Left ventricle myocardium inferior (tissue), 1 donor: Measurements from ENCODE around the gene PIGN. TPM values are rescaled to one million over a fixed set of nuclear protein-coding genes. Genes with fewer than 3 reads are reported as not detected.

ENCODE experiments used
- DNase-seq: peaks from one replicate; pipeline ENCODE4 v3.0.0-alpha.2; 2020
- H3K27ac ChIP-seq: fragments of 200-600 bp; replicated peaks from 2 replicates; pipeline ENCODE4 v1.8.0; 2021
- H3K27me3 ChIP-seq: fragments of 200-600 bp; 2 replicates; pipeline ENCODE4 v1.8.0; 2021; ENCODE audit warnings: low read depth
- H3K36me3 ChIP-seq: fragments of 200-600 bp; 2 replicates; pipeline ENCODE4 v1.8.0; 2021
- H3K4me1 ChIP-seq: fragments of 200-600 bp; 2 replicates; pipeline ENCODE4 v1.8.0; 2021
- H3K4me3 ChIP-seq: fragments of 200-600 bp; 2 replicates; pipeline ENCODE4 v1.8.0; 2021; ENCODE audit warnings: mild to moderate bottlenecking, moderate library complexity
- H3K9me3 ChIP-seq: fragments of 200-600 bp; replicated peaks from 2 replicates; pipeline ENCODE4 v1.8.0; 2021
- intact Hi-C: fragments of 100-400 bp; cut with micrococcal nuclease; formaldehyde crosslinking; loops from one replicate; pipeline ENCODE4 v1.11.0; 2022
- total RNA-seq: library from RNA; stranded (reverse); fragmentation: NEBNext Ultra II Directional; extraction: Animal tissue kit (Norgen Biotek cat#: 25700); gene quantifications from one replicate; pipeline ENCODE4 v1.2.1, GENCODE V29; 2021
- TF ChIP-seq, protein P1 (sequence below): fragments of 200-600 bp; IDR thresholded peaks from 2 replicates; pipeline ENCODE4 v1.8.0; 2021; ENCODE audit warnings: antibody characterized with exemption, mild to moderate bottlenecking, borderline replicate concordance
- donor health status: DM: no; HTN: yes; CAD: no; lungs with severe emphysema.

PIGN gene
- total RNA-seq, 1 donor from 2014 or later, result 19.7 TPM

DNA sequence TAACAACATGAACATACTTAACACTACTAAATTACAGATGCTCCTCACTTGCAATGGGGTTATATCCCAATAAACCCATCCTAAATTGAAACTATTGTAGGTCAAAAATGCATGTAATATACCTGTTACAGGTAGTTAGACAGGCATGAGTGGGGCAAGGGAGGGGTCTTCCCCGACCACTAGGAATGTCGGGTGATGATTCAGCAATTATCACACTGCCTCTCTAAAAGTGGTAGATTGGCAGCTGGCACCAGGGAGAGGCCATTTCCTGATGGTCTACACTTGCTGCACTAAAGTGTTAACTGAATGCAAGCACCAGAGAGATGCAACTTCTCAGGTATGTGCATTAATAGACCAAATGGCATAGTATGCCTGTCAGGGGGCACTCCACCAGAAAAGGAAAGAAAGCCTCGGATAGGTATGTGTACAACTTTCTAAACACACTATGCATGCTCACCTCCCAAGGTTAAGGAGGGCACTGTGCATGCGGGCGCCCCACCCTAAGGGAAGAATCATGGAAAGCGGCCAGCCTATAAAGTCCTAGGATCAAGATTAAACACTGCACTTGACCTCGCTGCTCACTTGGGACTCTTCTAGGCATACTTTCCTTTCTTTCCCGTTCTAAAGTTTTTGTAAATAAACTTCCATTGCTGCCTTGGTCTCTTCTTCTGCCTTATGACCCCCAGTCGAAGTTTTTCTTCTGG lies 35.6 kb downstream of the PIGN start:
- intact Hi-C loops, result no loop called here
- Histone ChIP-seq H3K4me3 (no peak overlapping the region), H3K9me3 (no peaks in the 10 kb centered on the region), H3K36me3 (peaks cover 12% of the 10 kb centered on the region), H3K27ac (no peak overlapping the region), H3K27me3 (no peaks in the 10 kb centered on the region), H3K4me1 (no peaks in the 10 kb centered on the region)
- TF ChIP-seq, protein P1, sequence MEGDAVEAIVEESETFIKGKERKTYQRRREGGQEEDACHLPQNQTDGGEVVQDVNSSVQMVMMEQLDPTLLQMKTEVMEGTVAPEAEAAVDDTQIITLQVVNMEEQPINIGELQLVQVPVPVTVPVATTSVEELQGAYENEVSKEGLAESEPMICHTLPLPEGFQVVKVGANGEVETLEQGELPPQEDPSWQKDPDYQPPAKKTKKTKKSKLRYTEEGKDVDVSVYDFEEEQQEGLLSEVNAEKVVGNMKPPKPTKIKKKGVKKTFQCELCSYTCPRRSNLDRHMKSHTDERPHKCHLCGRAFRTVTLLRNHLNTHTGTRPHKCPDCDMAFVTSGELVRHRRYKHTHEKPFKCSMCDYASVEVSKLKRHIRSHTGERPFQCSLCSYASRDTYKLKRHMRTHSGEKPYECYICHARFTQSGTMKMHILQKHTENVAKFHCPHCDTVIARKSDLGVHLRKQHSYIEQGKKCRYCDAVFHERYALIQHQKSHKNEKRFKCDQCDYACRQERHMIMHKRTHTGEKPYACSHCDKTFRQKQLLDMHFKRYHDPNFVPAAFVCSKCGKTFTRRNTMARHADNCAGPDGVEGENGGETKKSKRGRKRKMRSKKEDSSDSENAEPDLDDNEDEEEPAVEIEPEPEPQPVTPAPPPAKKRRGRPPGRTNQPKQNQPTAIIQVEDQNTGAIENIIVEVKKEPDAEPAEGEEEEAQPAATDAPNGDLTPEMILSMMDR, result no peak
- DNase-seq, result no peak

DNA sequence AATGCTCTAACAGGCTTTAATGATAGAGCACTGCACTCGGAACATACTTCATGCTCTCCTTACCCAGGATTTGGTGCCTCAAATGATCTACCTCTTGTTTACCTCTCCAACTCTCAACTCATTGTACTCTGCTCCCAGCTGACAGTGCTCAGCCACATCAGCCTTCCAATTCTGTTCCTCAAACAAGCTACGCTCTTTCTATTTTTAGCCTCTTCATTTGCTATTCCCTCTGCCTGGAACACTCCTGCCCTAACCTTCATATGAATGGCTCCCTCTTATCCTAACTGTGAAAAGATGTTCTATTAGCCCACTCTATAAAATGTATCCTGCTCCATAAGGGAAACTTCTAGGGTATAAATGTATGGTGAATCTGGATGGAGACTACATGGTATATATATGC lies 42.5 kb downstream of the PIGN start:
- TF ChIP-seq, protein P1, result no peak
- peaks cover 7% of the 10 kb centered on the region for H3K4me1 ChIP-seq
- peaks cover 28% of the 10 kb centered on the region for H3K36me3 ChIP-seq
- DNase-seq, result no peak
- intact Hi-C loops, result no loop called here
- no peaks in the 10 kb centered on the region for H3K27me3 ChIP-seq
- no peaks in the 10 kb centered on the region for H3K9me3 ChIP-seq
- no peak overlapping the region for H3K4me3 ChIP-seq
- H3K27ac ChIP-seq, result no peak overlapping the region

GRCh38 chr18:62140259-62140658 lies 46.6 kb downstream of the PIGN start:
- Histone ChIP-seq H3K9me3 (no peaks in the 10 kb centered on the region), H3K4me3 (no peak overlapping the region), H3K27me3 (no peaks in the 10 kb centered on the region), H3K27ac (no peak overlapping the region), H3K36me3 (peaks cover 40% of the 10 kb centered on the region), H3K4me1 (peaks cover 7% of the 10 kb centered on the region)
- TF ChIP-seq, protein P1, result no peak
- intact Hi-C loops, result no loop called here
- no peak for DNase-seq

DNA sequence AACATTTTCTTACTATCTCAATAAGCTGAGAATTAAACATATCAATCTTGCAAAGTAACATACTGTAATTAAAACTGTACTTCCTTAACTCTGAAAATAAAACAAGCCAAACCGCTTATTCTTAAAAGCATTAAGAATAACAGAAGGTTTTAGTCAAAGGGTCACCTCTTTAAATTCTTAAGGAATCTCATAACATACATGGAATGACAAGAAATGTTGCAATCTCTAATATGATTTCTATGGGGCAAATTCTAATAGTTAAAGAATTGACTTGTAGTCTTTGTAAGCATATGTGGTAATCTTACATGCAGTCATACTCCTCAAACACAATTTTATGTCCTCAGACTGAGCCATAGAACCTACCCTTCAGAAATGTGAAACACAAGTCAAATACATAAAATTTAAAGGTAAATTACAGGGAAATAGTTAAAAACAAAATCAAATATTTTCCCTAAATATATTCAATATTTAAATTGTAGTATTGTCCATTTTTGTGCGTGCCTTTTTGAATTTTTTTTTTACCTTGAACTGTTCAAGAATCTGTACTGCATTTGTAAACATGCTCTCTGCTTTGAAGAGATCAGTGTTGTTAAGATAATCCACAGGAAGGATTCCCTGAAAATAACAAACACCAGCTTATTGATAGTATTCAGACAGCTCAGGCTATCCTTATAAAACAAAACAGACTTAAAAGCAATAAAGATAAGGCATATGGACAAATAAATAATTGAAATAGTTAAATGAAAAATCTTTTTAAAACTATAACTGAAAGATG lies 48.2 kb downstream of the PIGN start:
- no peaks in the 10 kb centered on the region for H3K9me3 ChIP-seq
- no peak for DNase-seq
- H3K36me3 ChIP-seq, result peaks cover 35% of the 10 kb centered on the region
- H3K27ac ChIP-seq, result no peak overlapping the region
- H3K4me1 ChIP-seq, result no peaks in the 10 kb centered on the region
- H3K4me3 ChIP-seq, result no peak overlapping the region
- H3K27me3 ChIP-seq, result no peaks in the 10 kb centered on the region
- TF ChIP-seq, protein P1, result no peak
- intact Hi-C loops, result loop anchor here (10.0 kb wide), 1 partner anchor 594 kb away; no protein-coding TSS in a partner anchor

GRCh38 chr18:62131301-62131909 lies 55.5 kb downstream of the PIGN start:
- DNase-seq, result no peak
- TF ChIP-seq, protein P1, result peak; percentile 89
- Histone ChIP-seq H3K27ac (no peak overlapping the region), H3K4me3 (no peak overlapping the region), H3K4me1 (no peaks in the 10 kb centered on the region), H3K27me3 (no peaks in the 10 kb centered on the region), H3K36me3 (no peaks in the 10 kb centered on the region), H3K9me3 (no peaks in the 10 kb centered on the region)
- intact Hi-C loops, result loop anchor here (10.0 kb wide), 1 partner anchor 587 kb away; no protein-coding TSS in a partner anchor
